K562 (cell line): ENCODE measurements around the gene DLK2.

ENCODE experiments used
- EP300 ChIP-seq: IDR thresholded peaks from 2 replicates; pipeline ENCODE4 v1.6.1; 2012; ENCODE audit warnings: low read length, improper control_type of control experiment
- JUND ChIP-seq, 2 experiments: IDR thresholded peaks; 2 replicates in 1 of 2; 3 replicates in 1 of 2; pipeline ENCODE4 v1.6.1; 2011; ENCODE audit warnings: borderline replicate concordance in 2 of 2, low read depth in 2 of 2, low read length in 2 of 2, improper control_type of control experiment in 1 of 2, missing biosample characterization in 1 of 2, missing genetic modification characterization in 1 of 2, missing genetic modification reagents in 1 of 2
- NFE2 ChIP-seq: IDR thresholded peaks from 2 replicates; pipeline ENCODE4 v1.6.1; 2014; ENCODE audit warnings: antibody characterized with exemption, low read depth
- TAF1 ChIP-seq: IDR thresholded peaks from 2 replicates; pipeline ENCODE4 v1.6.1; 2011; ENCODE audit warnings: mild to moderate bottlenecking, low read length, moderate library complexity; ENCODE audit not compliant: insufficient read depth, control insufficient read depth, severe bottlenecking; ENCODE audit errors: extremely low read depth
- ZBTB26 ChIP-seq: fragments of 450-650 bp; formaldehyde crosslinking; IDR thresholded peaks from 2 replicates; pipeline ENCODE4 v1.4.0; 2022; ENCODE audit warnings: missing genetic modification characterization
- ZBTB49 ChIP-seq: sonication (generic); formaldehyde crosslinking; IDR thresholded peaks from 2 replicates; pipeline ENCODE4 v1.8.0; 2022; ENCODE audit warnings: missing genetic modification reagents, mild to moderate bottlenecking, borderline replicate concordance
- ZNF232 ChIP-seq: sonication (generic); formaldehyde crosslinking; IDR thresholded peaks from 2 replicates; pipeline ENCODE4 v1.8.0; 2022; ENCODE audit warnings: mild to moderate bottlenecking, missing genetic modification reagents
- TF ChIP-seq, protein P1 (sequence below), 3 experiments: IDR thresholded peaks in 2 of 3; conservative IDR thresholded peaks in 1 of 3; 2 replicates each; pipeline ENCODE4 v1.5.1; 2011 to 2012; ENCODE audit warnings: low read length in 3 of 3, mild to moderate bottlenecking in 3 of 3, control low read depth in 2 of 3, improper control_type of control experiment in 1 of 3, inconsistent platforms in 1 of 3, low read depth in 1 of 3, mixed read lengths in 1 of 3, moderate library complexity in 1 of 3; ENCODE audit not compliant: insufficient read depth in 2 of 3

DNA sequence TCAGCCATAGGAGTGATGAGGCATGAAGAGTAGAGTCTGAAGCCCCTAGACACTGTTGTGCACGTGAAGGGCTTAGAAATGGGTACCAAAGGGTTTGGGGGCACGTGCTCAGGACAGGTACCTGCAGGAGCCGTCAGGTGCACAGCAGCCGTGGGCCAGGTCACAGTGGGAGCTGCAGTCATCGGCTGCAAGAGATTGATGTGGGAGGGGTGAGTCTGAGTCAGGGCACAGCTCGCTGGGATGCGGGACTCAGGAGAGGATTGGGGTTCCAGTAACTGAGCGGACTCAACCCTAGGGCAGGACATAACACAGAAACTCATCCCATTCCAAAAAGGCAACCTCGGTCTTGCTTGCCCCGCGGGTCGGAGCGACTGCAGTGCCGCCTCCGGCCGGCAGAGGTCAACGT lies 1.1 kb downstream of the DLK2 start:
- TF ChIP-seq ZBTB49 (no peak), NFE2 (no peak), ZNF232 (CRISPR knock-in tag) (no peak), TAF1 (no peak), EP300 (no peak), JUND (IDR thresholded peaks at IDR 0.05; ENCODE audit: borderline replicate concordance, low read depth, low read length) (no peak; the same call in 1 of the 2 replicates), JUND (tag; IDR thresholded peaks at IDR 0.05; ENCODE audit: borderline replicate concordance, low read depth, low read length) (no peak), ZBTB26 (CRISPR knock-in tag) (no peak)
- TF ChIP-seq, protein P1, sequence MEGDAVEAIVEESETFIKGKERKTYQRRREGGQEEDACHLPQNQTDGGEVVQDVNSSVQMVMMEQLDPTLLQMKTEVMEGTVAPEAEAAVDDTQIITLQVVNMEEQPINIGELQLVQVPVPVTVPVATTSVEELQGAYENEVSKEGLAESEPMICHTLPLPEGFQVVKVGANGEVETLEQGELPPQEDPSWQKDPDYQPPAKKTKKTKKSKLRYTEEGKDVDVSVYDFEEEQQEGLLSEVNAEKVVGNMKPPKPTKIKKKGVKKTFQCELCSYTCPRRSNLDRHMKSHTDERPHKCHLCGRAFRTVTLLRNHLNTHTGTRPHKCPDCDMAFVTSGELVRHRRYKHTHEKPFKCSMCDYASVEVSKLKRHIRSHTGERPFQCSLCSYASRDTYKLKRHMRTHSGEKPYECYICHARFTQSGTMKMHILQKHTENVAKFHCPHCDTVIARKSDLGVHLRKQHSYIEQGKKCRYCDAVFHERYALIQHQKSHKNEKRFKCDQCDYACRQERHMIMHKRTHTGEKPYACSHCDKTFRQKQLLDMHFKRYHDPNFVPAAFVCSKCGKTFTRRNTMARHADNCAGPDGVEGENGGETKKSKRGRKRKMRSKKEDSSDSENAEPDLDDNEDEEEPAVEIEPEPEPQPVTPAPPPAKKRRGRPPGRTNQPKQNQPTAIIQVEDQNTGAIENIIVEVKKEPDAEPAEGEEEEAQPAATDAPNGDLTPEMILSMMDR (IDR thresholded peaks at IDR 0.05 in 2 of 3, conservative IDR thresholded peaks at IDR 0.05 in 1 of 3; ENCODE audit: insufficient read depth in 2 of 3, low read depth in 1 of 3, low read length in 3 of 3) = peak; percentile 96 to 98 (median 96)
